ENCODE data around the gene RNF144B.

Gene RNF144B

DNA sequence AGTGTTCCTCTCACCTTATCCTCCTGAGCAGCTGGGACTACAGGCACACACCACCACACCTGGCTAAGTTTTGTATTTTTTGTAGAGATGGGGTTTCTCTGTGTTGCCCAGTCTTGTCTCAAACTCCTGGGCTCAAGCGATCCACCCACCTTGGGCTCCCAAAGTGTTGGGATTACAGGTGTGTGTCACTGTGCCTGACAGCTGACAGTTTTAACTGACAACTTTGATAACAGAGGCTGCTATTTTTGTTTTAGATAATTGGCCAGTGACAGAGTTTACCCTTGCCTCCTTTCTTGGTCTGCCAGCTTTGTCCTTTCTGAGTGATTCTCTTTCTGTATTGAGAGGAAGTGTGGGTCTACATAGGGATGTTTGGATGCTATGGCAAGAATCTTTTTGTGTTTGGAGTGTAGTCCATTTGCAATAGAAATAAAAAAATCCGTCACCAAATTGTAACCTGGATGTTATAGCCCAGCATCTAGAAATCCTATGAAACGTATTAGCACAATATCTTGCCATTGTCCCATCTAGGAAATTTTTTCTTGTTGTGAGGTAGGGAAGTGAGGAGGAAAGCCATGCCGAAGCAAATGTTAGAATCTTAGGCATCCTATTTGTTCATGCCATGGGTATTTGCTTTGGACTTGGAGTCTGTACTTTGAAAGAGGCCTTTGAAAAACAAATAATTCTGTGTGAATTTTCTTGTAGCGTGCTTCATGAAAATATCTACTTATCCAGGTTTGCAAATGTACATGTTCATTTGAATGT lies 80.8 kb downstream of the RNF144B start:
- TF ChIP-seq, protein P1, sequence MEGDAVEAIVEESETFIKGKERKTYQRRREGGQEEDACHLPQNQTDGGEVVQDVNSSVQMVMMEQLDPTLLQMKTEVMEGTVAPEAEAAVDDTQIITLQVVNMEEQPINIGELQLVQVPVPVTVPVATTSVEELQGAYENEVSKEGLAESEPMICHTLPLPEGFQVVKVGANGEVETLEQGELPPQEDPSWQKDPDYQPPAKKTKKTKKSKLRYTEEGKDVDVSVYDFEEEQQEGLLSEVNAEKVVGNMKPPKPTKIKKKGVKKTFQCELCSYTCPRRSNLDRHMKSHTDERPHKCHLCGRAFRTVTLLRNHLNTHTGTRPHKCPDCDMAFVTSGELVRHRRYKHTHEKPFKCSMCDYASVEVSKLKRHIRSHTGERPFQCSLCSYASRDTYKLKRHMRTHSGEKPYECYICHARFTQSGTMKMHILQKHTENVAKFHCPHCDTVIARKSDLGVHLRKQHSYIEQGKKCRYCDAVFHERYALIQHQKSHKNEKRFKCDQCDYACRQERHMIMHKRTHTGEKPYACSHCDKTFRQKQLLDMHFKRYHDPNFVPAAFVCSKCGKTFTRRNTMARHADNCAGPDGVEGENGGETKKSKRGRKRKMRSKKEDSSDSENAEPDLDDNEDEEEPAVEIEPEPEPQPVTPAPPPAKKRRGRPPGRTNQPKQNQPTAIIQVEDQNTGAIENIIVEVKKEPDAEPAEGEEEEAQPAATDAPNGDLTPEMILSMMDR (IDR thresholded peaks at IDR 0.05; ENCODE audit: borderline replicate concordance, insufficient read depth, low read depth, low read length) = no peak
- H3K4me3 ChIP-seq (ENCODE audit: low read depth, low read length) = no peak overlapping the region

DNA sequence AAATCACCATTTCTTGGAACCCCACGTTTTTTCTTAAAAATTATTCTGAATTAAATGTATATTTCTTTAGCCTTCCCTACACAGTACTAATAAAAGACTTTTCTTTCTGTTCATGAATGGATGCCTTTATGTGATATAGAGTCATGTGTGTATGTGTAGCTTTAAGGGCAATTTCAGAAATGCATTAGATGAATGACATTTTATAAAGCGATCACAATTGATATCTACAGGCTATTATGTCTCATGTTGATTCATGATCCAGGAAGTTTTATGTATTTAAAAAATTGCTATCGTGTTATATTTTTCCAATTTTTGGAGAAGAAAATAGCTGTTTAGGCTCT lies 81.3 kb downstream of the RNF144B start:
- TF ChIP-seq, protein P1 (IDR thresholded peaks at IDR 0.05; ENCODE audit: borderline replicate concordance, insufficient read depth, low read depth, low read length) = no peak
- no peak overlapping the region for H3K4me3 ChIP-seq (ENCODE audit: low read depth, low read length)

DNA sequence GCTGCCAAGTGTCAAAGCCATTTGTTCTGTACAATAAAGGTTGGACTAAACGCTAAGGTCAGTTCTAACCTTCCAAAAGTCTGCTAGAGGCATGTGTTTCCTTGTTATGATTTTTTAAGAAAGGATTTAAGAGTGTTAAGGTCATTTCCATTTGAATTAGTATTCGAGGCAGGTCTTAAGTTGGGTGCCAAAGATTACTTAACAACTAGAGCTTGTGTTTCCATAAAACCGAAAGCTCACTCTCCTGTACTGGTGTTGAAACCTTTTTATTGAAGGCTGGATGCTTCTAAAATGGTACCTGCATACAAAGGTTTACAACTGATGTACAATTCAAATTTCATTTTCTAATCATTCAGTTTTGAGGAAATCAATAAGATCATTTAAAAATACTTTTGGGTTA lies 82.4 kb downstream of the RNF144B start:
- TF ChIP-seq, protein P1 (IDR thresholded peaks at IDR 0.05; ENCODE audit: borderline replicate concordance, insufficient read depth, low read depth, low read length) = no peak
- H3K4me3 ChIP-seq (ENCODE audit: low read depth, low read length) = no peak overlapping the region

DNA sequence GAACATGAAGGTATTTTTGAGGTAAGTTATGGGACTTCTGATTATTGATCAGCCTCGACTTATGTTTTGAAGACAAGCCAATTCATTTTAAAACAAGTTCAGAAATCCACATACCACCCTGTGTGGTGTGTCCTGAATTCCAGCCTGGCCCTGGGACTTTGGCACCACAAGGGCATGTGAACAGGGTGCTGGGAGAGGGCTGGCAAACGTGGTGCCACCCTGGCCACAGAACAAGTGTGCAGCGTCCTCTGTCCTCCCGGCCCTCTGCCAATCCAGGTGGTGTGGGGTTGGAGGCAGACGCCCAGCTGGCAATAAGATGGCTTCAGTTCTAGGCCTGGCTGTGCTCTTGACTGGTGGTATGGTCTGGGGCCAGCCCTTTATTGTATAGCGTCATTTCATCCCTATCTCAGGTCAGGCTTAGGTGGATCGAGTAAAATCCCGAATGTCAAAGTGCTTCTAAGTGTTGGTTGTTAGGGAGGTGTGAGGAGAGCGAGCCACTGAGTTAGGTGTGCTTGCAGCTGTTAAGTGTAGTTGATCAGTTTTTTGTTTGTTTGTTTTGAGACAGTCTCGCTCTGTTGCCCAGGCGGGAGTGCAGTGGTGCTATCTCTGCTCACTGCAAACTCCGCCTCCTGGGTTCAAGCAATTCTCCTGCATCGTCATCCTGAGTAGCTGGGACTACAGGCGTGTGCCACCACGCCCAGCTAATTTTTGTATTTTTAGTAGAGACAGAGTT lies 84.2 kb downstream of the RNF144B start:
- TF ChIP-seq, protein P1 (IDR thresholded peaks at IDR 0.05; ENCODE audit: borderline replicate concordance, insufficient read depth, low read depth, low read length) = no peak
- no peak overlapping the region for H3K4me3 ChIP-seq (ENCODE audit: low read depth, low read length)

DNA sequence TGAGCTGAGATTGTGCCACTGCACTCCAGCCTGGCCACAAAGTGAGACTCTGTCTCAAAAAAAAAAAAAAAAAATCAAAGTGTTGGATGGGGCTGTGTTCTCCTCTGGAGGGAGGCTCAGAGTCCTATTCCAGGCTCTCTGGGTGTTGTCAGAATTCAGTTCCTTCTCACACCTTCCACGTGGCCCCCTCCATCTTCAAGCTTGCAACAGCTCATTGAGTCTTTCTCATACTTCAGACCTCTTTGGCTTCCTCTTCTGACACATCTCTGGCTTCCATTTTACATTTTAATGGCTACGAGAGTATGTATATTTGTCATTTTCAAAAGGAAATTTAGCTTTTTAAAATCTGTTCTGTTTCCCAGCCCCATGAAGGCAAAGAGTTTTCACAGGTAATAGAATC lies 85.8 kb downstream of the RNF144B start:
- TF ChIP-seq, protein P1 (IDR thresholded peaks at IDR 0.05; ENCODE audit: borderline replicate concordance, insufficient read depth, low read depth, low read length) = no peak
- no peak overlapping the region for H3K4me3 ChIP-seq (ENCODE audit: low read depth, low read length)

DNA sequence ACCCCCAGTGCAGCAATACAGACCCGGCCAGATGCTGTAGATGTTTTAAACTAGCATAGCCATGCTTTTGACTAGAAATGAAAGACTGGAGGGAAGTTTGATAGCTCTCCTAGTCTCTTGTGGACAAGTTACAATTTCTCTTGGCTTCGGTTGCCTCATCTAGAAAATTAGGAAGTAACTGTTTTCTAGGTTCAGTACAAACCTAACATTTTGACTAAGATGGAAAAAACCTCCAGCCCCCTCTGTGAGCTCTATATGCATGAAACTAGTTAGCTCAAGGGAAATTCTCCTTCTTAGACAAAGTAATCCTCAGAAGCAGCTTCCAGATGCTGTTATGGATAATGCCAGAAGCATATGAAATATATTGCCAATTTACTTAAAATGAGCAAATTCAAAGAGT lies 86.6 kb downstream of the RNF144B start:
- TF ChIP-seq, protein P1 (IDR thresholded peaks at IDR 0.05; ENCODE audit: borderline replicate concordance, insufficient read depth, low read depth, low read length) = no peak
- no peak overlapping the region for H3K4me3 ChIP-seq (ENCODE audit: low read depth, low read length)
